ENCODE measurements around the gene ZNF345. TPM values are rescaled to one million over a fixed set of nuclear protein-coding genes. Genes with fewer than 3 reads are reported as not detected.

Gene ZNF345
- 10 to 100 TPM in 3 of 12 donors, 1 to 10 TPM in 8, not detected in 1; 5.4 to 27.9 (median 8.9) TPM for polyA plus RNA-seq (ENCODE audit: insufficient read length in 12 of 12)
- long read RNA-seq, donor 1, partial matches to known transcripts, result 6 of 7 reads
- long read RNA-seq, donor 1, other reads (novel, unspliced or antisense), result 0 of 7 reads
- long read RNA-seq, donor 2, partial matches to known transcripts, result 0 of 4 reads
- long read RNA-seq, donor 2, other reads (novel, unspliced or antisense), result 0 of 4 reads
- long read RNA-seq, donor 3, partial matches to known transcripts, result 0 of 1 reads
- long read RNA-seq, donor 3, other reads (novel, unspliced or antisense), result 0 of 1 reads
- long read RNA-seq, donor 4, result 0 reads
- long read RNA-seq, donor 5, partial matches to known transcripts, result 0 of 7 reads
- long read RNA-seq, donor 5, other reads (novel, unspliced or antisense), result 0 of 7 reads
- long read RNA-seq, donor 6, partial matches to known transcripts, result 0 of 1 reads
- long read RNA-seq, donor 6, other reads (novel, unspliced or antisense), result 0 of 1 reads
- long read RNA-seq, donor 7, result 0 reads
- long read RNA-seq, donor 8, partial matches to known transcripts, result 0 of 2 reads
- long read RNA-seq, donor 8, other reads (novel, unspliced or antisense), result 0 of 2 reads
- long read RNA-seq, donor 9, partial matches to known transcripts, result 6 of 7 reads
- long read RNA-seq, donor 9, other reads (novel, unspliced or antisense), result 0 of 7 reads
- long read RNA-seq, donor 10, partial matches to known transcripts, result 0 of 2 reads
- long read RNA-seq, donor 10, other reads (novel, unspliced or antisense), result 0 of 2 reads
- long read RNA-seq, donor 11, result 0 reads

GRCh38 chr19:36850559-36851442 lies at the start of gene ZNF345:
Gene ZNF345 (plus strand): TSS chr19:36850876. CDS start chr19:36876831, 25,955 bp downstream.
- peak; percentile 96 for DNase-seq

- DNase-seq, result no peak
Observed at GRCh38 chr19:36805364-36805763, 45.3 kb upstream of the ZNF345 start.

- no peak for DNase-seq
Observed at GRCh38 chr19:36807029-36807428, 43.6 kb upstream of the ZNF345 start.

GRCh38 chr19:36819130-36819630 lies 31.5 kb upstream of the ZNF345 start:
- DNase-seq, result no peak

GRCh38 chr19:36821758-36822157 lies 28.9 kb upstream of the ZNF345 start:
- no peak for DNase-seq

GRCh38 chr19:36833430-36833829 lies 17.2 kb upstream of the ZNF345 start:
- DNase-seq, result no peak

- DNase-seq, result no peak
Observed at GRCh38 chr19:36837176-36837905, 13.3 kb upstream of the ZNF345 start.

GRCh38 chr19:36837906-36838783 lies 12.5 kb upstream of the ZNF345 start, which contains the start of gene ZNF790:
Gene ZNF790 (minus strand): TSS chr19:36838387. CDS start chr19:36825619, 12,768 bp downstream.
- DNase-seq, result peak; percentile 95

GRCh38 chr19:36838784-36839324 lies 11.8 kb upstream of the ZNF345 start:
- no peak for DNase-seq

- DNase-seq, result no peak
Observed at GRCh38 chr19:36847968-36848367, 2.7 kb upstream of the ZNF345 start.

- DNase-seq, result peak; percentile 93
Observed at GRCh38 chr19:36849701-36850558, 746 bp upstream of the ZNF345 start.

GRCh38 chr19:36851898-36852297 lies 1.2 kb downstream of the ZNF345 start:
- DNase-seq, result no peak

- DNase-seq, result no peak
Observed at GRCh38 chr19:36876993-36877938, 26.6 kb downstream of the ZNF345 start.

- DNase-seq, result no peak
Observed at GRCh38 chr19:36891768-36892357, 41.2 kb downstream of the ZNF345 start.

- DNase-seq, result no peak
Observed at GRCh38 chr19:36894849-36895383, 44.2 kb downstream of the ZNF345 start.

GRCh38 chr19:36898422-36898821 lies 47.7 kb downstream of the ZNF345 start:
- no peak for DNase-seq

All from muscle of arm (tissue), 14 donors.